ENCODE measurements around the gene EFNA1.

- TF ChIP-seq, protein P1, sequence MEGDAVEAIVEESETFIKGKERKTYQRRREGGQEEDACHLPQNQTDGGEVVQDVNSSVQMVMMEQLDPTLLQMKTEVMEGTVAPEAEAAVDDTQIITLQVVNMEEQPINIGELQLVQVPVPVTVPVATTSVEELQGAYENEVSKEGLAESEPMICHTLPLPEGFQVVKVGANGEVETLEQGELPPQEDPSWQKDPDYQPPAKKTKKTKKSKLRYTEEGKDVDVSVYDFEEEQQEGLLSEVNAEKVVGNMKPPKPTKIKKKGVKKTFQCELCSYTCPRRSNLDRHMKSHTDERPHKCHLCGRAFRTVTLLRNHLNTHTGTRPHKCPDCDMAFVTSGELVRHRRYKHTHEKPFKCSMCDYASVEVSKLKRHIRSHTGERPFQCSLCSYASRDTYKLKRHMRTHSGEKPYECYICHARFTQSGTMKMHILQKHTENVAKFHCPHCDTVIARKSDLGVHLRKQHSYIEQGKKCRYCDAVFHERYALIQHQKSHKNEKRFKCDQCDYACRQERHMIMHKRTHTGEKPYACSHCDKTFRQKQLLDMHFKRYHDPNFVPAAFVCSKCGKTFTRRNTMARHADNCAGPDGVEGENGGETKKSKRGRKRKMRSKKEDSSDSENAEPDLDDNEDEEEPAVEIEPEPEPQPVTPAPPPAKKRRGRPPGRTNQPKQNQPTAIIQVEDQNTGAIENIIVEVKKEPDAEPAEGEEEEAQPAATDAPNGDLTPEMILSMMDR (IDR thresholded peaks at IDR 0.05), result no peak
- no peak for TF ChIP-seq POLR2A (IDR thresholded peaks at IDR 0.05)
Measured at GRCh38 chr1:155130272-155131006, 2.8 kb downstream of the EFNA1 start.
